HEK293T (cell line): Measurements from ENCODE around the gene NARF.

Source experiments
- CTCF ChIA-PET: fragments of 350-600 bp; formaldehyde crosslinking; extraction: SDS; loops from one replicate; lab custom pipeline; 2021; ENCODE audit warnings: antibody characterized with exemption, inconsistent platforms; lab: Yijun Ruan, JAX
- POLR2A ChIA-PET: fragments of 350-600 bp; formaldehyde crosslinking; extraction: SDS; loops from one replicate; lab custom pipeline; 2020; ENCODE audit warnings: antibody characterized with exemption, inconsistent platforms; lab: Yijun Ruan, JAX
- DNase-seq: peaks from one replicate; pipeline ENCODE4 v3.0.0; 2012; ENCODE audit warnings: mixed read lengths; ENCODE audit errors: extremely low spot score
- ARNT ChIP-seq: fragments of 450-650 bp; IDR thresholded peaks from 2 replicates; pipeline ENCODE4 v1.6.1; 2017; ENCODE audit warnings: mild to moderate bottlenecking
- BHLHE40 ChIP-seq: fragments of 450-650 bp; IDR thresholded peaks from 2 replicates; pipeline ENCODE4 v1.6.1; 2016; ENCODE audit warnings: mild to moderate bottlenecking, moderate library complexity, borderline replicate concordance
- CTBP1 ChIP-seq: fragments of 450-650 bp; IDR thresholded peaks from 2 replicates; pipeline ENCODE4 v1.6.1; 2016; ENCODE audit warnings: borderline replicate concordance
- ELF4 ChIP-seq: fragments of 450-650 bp; IDR thresholded peaks from 2 replicates; pipeline ENCODE4 v1.6.1; 2017; ENCODE audit warnings: antibody characterized with exemption
- FOXA1 ChIP-seq: fragments of 450-650 bp; IDR thresholded peaks from 2 replicates; pipeline ENCODE4 v1.6.1; 2016; ENCODE audit warnings: mild to moderate bottlenecking
- FOXK2 ChIP-seq: fragments of 450-650 bp; IDR thresholded peaks from 2 replicates; pipeline ENCODE4 v1.6.1; 2016; ENCODE audit warnings: mild to moderate bottlenecking
- FOXM1 ChIP-seq: fragments of 450-650 bp; IDR thresholded peaks from 2 replicates; pipeline ENCODE4 v1.6.1; 2017; ENCODE audit warnings: mild to moderate bottlenecking, borderline replicate concordance
- HDGF ChIP-seq: fragments of 450-650 bp; IDR thresholded peaks from 2 replicates; pipeline ENCODE4 v1.6.1; 2017; ENCODE audit warnings: antibody characterized with exemption, borderline replicate concordance
- L3MBTL2 ChIP-seq: fragments of 450-650 bp; conservative IDR thresholded peaks from 2 replicates; pipeline ENCODE4 v1.6.1; 2016; ENCODE audit warnings: mild to moderate bottlenecking
- LEF1 ChIP-seq: fragments of 450-650 bp; IDR thresholded peaks from 2 replicates; pipeline ENCODE4 v1.6.1; 2017; ENCODE audit warnings: mild to moderate bottlenecking, borderline replicate concordance
- NFRKB ChIP-seq: fragments of 450-650 bp; IDR thresholded peaks from 2 replicates; pipeline ENCODE4 v1.6.1; 2016; ENCODE audit warnings: mild to moderate bottlenecking, moderate library complexity
- PKNOX1 ChIP-seq: fragments of 450-650 bp; IDR thresholded peaks from 2 replicates; pipeline ENCODE4 v1.6.1; 2016
- SP1 ChIP-seq: fragments of 450-650 bp; IDR thresholded peaks from 2 replicates; pipeline ENCODE4 v1.6.1; 2017
- SUZ12 ChIP-seq: fragments of 450-650 bp; IDR thresholded peaks from 2 replicates; pipeline ENCODE4 v1.6.1; 2016; ENCODE audit warnings: mild to moderate bottlenecking
- TARDBP ChIP-seq: fragments of 450-650 bp; IDR thresholded peaks from 2 replicates; pipeline ENCODE4 v1.6.1; 2016
- ZNF384 ChIP-seq: fragments of 450-650 bp; IDR thresholded peaks from 2 replicates; pipeline ENCODE4 v1.6.1; 2016

NARF gene

GRCh38 chr17:82468692-82469091, 10.2 kb downstream of the NARF start:
- DNase-seq: no peak
- ChIA-PET CTCF (no interaction called here), POLR2A (no interaction called here)
- TF ChIP-seq CTBP1 (no peak), ELF4 (no peak), FOXK2 (no peak), BHLHE40 (no peak), FOXM1 (no peak), ARNT (no peak), SUZ12 (no peak), NFRKB (no peak), TARDBP (no peak), FOXA1 (no peak), L3MBTL2 (no peak), SP1 (no peak), ZNF384 (no peak), LEF1 (no peak), PKNOX1 (no peak), HDGF (no peak)

GRCh38 chr17:82470065-82470464, 11.5 kb downstream of the NARF start:
- DNase-seq: no peak
- POLR2A ChIA-PET: no interaction called here
- TF ChIP-seq CTBP1: no peak
- no peak for TF ChIP-seq FOXA1
- no peak for TF ChIP-seq LEF1
- TF ChIP-seq ELF4: no peak
- no peak for TF ChIP-seq ZNF384
- no peak for TF ChIP-seq HDGF
- CTCF ChIA-PET: no interaction called here

- CTCF ChIA-PET: interaction anchor here (1.3 kb wide), 1 partner anchor 79 kb away, joined by 4 read pairs; no protein-coding TSS in a partner anchor
- POLR2A ChIA-PET: interaction anchor here (0.8 kb wide), 1 partner anchor 11 kb away, joined by 3 read pairs; no protein-coding TSS in a partner anchor
- DNase-seq: no peak
- no peak for TF ChIP-seq ARNT
- TF ChIP-seq L3MBTL2: no peak
- no peak for TF ChIP-seq FOXM1
- no peak for TF ChIP-seq ELF4
- no peak for TF ChIP-seq ZNF384
- no peak for TF ChIP-seq BHLHE40
- TF ChIP-seq FOXA1: no peak
- no peak for TF ChIP-seq NFRKB
Observed at GRCh38 chr17:82474223-82475010, 15.9 kb downstream of the NARF start.

- TF ChIP-seq L3MBTL2: no peak
- ChIA-PET CTCF (no interaction called here), POLR2A (interaction anchor here (1.7 kb wide), 1 partner anchor 17 kb away, joined by 4 read pairs; the partner anchor contains the start of gene NARF)
- DNase-seq: no peak
Observed at GRCh38 chr17:82475458-82475857, 16.9 kb downstream of the NARF start.

GRCh38 chr17:82477934-82478333, 19.4 kb downstream of the NARF start:
- ChIA-PET CTCF (no interaction called here), POLR2A (no interaction called here)
- no peak for TF ChIP-seq FOXM1
- no peak for TF ChIP-seq BHLHE40
- no peak for TF ChIP-seq NFRKB
- no peak for TF ChIP-seq ELF4
- TF ChIP-seq FOXK2: no peak
- no peak for TF ChIP-seq L3MBTL2
- TF ChIP-seq SP1: no peak
- TF ChIP-seq SUZ12: no peak
- TF ChIP-seq LEF1: no peak
- TF ChIP-seq CTBP1: no peak
- TF ChIP-seq PKNOX1: no peak
- TF ChIP-seq TARDBP: no peak
- no peak for TF ChIP-seq FOXA1
- no peak for TF ChIP-seq ARNT
- TF ChIP-seq ZNF384: no peak
- TF ChIP-seq HDGF: no peak
- no peak for DNase-seq

- DNase-seq: no peak
- POLR2A ChIA-PET: no interaction called here
- CTCF ChIA-PET: no interaction called here
- TF ChIP-seq ARNT (no peak), FOXM1 (no peak)
Observed at GRCh38 chr17:82479602-82480001, 21.1 kb downstream of the NARF start.

GRCh38 chr17:82480318-82480717, 21.8 kb downstream of the NARF start:
- no peak for TF ChIP-seq PKNOX1
- TF ChIP-seq SUZ12: no peak
- TF ChIP-seq SP1: no peak
- TF ChIP-seq TARDBP: no peak
- ChIA-PET CTCF (interaction anchor here (1.4 kb wide), 1 partner anchor 74 kb away, joined by 5 read pairs; no protein-coding TSS in a partner anchor), POLR2A (no interaction called here)
- DNase-seq: no peak
